GM19372 (cell line): Measurements from ENCODE around the gene CD300E.
"Not testable (repeated sequence)": the region's sequence is repeated elsewhere in the genome, so short reads cannot be mapped to it uniquely, and the experiment has no call there.

Experiments used
- ATAC-seq: cut with Tn5 transposase; IDR thresholded peaks from one replicate; pipeline ENCODE4 v1.9.1; 2021; ENCODE audit warnings: mild to moderate bottlenecking, low read depth, moderate library complexity; ENCODE audit not compliant: unreplicated experiment

Gene CD300E

GRCh38 chr17:74636541-74637085, 13.1 kb upstream of the CD300E start:
- not testable (repeated sequence) for ATAC-seq

- no peak for ATAC-seq
Measured at GRCh38 chr17:74635418-74635817, 11.9 kb upstream of the CD300E start.

- ATAC-seq: no peak
Measured at GRCh38 chr17:74633326-74633725, 9.8 kb upstream of the CD300E start.

- ATAC-seq: no peak
Measured at GRCh38 chr17:74632617-74633016, 9.1 kb upstream of the CD300E start.

- no peak for ATAC-seq
Measured at GRCh38 chr17:74631468-74632450, 8.2 kb upstream of the CD300E start.

- not testable (repeated sequence) for ATAC-seq
Measured at GRCh38 chr17:74630251-74630650, 6.7 kb upstream of the CD300E start.

GRCh38 chr17:74625661-74626060, 2.1 kb upstream of the CD300E start:
- ATAC-seq: no peak

GRCh38 chr17:74624131-74624530, 593 bp upstream of the CD300E start:
- ATAC-seq: no peak

- no peak for ATAC-seq
Measured at GRCh38 chr17:74619077-74619673, 4.4 kb downstream of the CD300E start.

GRCh38 chr17:74618451-74618850, 5.1 kb downstream of the CD300E start:
- no peak for ATAC-seq

- no peak for ATAC-seq
Measured at GRCh38 chr17:74616696-74617095, 6.8 kb downstream of the CD300E start.

GRCh38 chr17:74612046-74612445, 11.5 kb downstream of the CD300E start:
- ATAC-seq: no peak

- ATAC-seq: no peak
Measured at GRCh38 chr17:74610108-74610507, 13.4 kb downstream of the CD300E start.

GRCh38 chr17:74608511-74608910, 15.0 kb downstream of the CD300E start:
- no peak for ATAC-seq

GRCh38 chr17:74607221-74607620, 16.3 kb downstream of the CD300E start:
- ATAC-seq: no peak

- ATAC-seq: no peak
Measured at GRCh38 chr17:74606050-74606449, 17.5 kb downstream of the CD300E start.

GRCh38 chr17:74605361-74605760, 18.2 kb downstream of the CD300E start:
- no peak for ATAC-seq

GRCh38 chr17:74604761-74605160, 18.8 kb downstream of the CD300E start:
- ATAC-seq: no peak

GRCh38 chr17:74604200-74604599, 19.3 kb downstream of the CD300E start:
- ATAC-seq: no peak

GRCh38 chr17:74603746-74604145, 19.8 kb downstream of the CD300E start:
- ATAC-seq: no peak

GRCh38 chr17:74603037-74603635, 20.4 kb downstream of the CD300E start:
- ATAC-seq: no peak
